NCI-H2227 (cell line): ENCODE results near the gene WASF2.
A peak's percentile ranks its signal among the peaks of the same experiment; 100 is the strongest.

Experiments used
- DNase-seq: peaks from one replicate; lab custom pipeline; 2025; ENCODE audit not compliant: unreplicated experiment; lab: John Stamatoyannopoulos, UW

Gene WASF2

DNA sequence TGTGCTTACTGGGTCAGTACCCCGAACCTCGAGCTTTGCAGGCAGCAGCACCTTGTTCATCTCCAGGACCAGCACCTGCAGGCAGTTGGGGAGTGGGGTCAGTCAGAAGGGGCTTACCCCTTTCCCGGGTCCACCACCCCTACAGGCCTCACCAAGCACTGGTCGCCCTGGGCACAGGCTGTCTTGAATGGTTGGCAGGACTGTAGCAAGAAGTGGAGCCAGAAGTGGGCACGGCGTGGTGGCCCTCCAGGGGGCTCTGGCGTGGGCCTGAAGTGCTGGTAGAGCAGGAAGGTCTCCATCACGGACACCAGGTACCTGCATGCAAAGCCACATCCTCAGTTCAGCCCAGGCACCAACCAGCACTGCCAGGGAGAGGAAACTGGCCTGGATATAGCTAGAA, 128.4 kb downstream of the WASF2 start:
- no peak for DNase-seq

DNA sequence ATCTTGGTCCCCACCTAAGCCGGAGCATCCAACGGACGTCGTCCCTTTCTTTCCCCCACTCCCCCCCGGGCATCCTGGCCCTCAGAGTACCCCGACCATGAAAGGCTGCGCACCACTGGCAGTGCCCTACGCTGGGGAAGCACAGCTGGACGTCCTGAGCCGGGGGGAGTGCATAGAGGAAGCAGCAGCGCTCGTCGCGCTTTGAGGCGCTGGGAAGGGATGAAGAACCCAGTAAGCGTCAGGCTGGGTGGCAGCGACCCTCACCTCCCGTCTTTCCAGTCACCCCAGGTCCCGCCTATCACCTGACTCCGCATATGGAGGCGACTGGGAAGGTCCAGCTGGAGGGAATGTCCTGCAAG, 128.9 kb downstream of the WASF2 start:
- no peak for DNase-seq

DNA sequence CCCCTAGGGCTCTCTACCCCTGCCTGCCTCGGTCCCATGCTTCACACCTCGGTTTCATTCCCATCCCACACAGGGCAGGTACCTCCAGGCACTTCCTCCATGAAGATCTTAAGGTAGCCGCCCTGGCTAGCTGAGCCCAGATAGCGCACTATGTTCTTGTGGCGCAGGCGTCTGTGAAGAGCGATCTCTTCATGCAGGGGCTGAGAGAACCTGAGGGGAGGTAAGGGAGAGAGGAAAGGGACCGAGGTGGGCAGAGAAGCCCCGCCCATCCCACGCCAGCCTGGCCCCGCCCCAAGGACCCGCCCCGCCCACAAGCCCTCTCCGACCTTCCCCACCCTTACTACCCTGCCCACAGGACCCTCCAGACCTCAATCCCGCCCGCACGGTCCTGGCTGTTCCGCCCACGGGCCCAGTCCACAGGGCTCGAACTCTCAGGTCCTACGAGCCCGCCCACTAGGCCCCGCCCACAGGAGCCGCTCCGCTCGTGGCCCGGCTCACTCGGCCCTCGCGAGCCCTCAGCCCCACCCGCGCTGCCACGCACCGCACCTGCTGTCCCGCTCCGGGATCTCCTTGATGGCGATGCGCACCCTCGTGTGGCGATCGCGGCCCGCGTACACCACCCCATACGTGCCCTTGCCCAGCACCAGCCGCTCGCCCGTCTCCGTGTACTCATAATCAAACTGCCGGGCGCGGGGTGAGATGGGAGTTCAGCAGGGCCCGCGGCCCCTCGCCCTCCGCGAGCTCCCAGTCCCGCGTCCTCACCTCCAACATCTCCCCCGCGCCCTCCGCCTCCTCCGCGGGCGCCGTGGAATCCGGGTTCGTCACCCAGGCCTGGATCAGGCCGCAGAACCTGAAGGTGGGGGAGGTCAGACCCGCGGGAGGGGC, 129.6 kb downstream of the WASF2 start:
- no peak for DNase-seq

DNA sequence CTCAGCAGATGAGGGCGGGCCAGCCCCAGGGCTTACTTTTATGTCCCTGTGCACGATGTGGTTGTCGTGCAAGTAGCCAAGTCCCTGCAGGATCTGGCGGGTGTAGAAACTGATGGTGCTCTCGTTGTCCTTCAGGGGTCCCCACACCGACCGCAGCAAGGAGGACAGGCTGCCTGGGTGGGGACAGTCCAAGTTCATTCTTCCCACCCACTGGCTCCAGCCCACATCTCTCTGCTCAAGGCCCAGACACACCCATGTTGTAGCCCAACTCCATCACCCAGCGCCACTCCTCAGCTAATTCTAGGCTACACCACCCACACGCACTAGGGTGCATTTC, 130.2 kb downstream of the WASF2 start:
- DNase-seq: no peak

DNA sequence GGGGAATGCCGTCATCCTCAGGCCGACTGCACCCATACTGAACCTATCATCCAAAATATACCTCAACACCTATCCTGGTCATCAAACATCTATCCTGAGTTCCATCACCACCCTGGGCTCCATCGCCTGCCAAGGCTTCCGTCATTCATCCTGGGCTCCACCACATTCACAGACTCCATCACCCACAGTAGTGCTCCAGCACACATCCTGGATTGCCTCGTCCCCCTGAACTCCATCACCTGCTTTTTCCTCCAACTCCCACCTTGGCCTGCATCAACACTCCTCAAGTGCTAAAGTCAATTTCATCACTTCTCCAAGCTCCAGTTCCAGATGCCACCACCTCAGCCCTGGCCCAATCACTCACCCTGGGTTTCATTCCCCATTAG, 131.0 kb downstream of the WASF2 start:
- no peak for DNase-seq

DNA sequence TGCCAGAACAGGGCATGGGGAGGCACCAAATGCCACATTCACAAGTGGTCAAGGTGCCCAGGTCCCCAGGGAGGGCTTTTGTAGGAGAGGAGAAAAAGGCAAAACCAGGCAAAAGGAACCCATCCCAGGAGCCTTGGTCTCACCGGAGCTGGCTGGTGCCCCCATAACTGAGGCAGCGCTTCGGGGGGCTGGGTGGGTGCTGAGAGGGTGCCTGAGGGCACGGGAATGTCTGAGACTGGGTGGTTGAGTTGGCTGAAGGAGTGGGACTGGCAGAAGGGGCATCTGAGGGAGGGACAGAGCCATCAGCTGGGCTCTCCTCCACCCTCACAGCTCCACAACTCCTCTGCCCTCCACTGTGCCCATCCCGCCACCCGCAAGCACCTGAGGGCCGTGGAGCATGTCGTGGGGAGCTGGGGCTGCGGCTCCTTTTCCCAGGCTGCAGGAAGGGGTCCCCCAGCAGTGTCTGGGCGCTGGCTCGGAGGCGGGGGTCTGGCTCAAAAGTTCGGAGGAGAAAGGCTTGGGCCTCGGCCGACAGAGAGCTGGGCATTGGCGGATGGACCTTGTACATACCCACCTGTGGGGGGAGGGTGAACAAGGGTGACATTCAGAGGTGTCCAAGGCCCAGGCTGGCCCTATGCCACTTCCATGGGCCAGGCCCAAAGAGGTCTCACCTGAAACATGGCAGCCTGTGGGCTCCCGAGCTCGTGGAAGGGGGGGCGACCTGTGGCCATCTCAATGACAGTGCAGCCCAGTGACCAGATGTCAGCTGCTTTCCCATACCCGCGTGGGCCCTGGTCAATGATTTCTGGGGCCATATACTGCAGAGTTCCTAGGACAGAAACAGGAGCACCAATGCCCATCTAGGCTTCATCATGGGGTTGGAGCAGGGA, 131.7 kb downstream of the WASF2 start:
- DNase-seq: no peak

DNA sequence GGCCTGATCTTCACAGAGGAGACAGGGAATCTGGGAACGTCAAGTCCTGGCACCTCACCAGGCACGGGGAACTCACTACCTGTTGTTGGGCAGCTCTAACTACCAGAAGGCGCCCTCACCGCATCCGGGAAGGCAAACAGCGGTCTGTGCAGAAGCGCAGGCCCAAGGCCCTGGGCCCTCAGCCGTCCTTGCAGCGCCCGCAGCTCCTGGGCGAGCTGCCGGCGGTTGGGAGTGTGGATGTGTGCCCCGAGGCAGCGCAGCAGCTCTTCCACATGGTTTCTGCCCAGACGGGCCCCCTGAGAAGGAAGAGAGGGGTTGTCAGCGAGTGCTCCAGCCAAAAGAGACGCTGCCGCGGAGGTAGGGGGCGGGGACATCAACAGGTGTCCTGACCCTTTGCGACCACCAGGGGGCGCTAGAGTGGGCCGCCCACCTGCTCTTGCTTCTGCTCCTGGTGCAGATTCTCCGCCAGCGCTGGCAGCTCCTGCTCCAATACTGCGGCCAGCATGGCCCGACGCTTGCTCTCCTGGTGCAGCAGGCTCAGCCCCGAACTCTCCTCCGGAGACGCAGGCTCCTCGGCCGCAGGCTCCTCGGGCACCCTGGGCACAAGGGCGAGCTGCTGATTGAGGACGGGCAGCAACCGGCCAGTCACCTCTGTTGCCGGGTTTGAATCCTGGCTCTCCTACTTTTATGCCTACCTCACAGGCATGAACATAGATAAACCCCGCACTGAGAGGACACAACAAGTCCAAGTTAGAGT, 132.5 kb downstream of the WASF2 start:
- DNase-seq: peak; percentile 25

DNA sequence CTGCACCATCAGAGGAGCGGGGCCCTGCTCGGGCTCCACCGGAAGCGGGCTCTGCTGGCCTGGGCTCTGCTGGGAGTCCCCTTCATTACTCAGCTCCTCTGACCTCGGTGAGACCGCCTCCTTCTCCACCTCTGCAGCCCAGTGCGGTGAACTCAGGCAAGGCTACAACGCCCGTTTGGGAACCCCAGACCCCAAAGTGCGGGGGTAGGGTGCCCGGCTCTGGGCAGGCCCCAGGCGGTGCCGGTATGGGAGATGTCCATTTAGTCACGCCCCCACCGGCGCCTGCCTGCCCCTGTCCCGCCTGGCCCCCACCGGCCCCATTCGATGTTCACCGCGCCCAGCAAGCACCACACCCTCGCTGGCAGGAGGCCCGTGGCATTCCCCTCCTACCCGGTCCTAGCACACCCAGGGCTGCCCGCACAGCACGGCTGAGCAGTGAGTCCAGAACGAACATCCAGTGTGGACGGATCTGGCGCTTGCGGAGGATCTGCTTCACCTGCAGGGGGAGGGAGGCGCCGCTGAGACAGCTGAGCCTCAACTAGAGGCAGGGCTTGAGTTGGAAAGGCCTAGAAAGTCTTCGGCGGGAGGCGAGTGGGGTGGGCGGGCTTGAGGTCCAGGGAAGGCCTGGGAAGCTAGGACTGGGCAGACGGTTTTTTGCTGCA, 133.2 kb downstream of the WASF2 start:
- DNase-seq: no peak

DNA sequence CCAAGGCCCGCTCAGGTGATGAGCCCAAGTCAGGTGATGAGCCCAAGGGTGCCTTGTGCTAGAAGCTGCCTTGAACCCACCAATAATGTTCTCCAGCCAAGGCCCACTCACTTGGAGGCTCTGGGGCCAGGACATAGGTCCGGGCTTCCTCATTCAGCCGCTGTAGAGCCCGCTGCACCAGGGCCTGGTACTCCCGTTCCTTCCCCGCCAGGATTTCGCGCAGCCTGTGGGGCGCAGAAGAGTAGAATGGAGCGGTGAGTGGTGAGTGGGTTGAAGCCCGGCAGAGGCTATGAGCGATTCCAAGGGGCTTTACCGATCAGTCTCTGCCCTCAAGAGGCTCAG, 133.7 kb downstream of the WASF2 start:
- no peak for DNase-seq

DNA sequence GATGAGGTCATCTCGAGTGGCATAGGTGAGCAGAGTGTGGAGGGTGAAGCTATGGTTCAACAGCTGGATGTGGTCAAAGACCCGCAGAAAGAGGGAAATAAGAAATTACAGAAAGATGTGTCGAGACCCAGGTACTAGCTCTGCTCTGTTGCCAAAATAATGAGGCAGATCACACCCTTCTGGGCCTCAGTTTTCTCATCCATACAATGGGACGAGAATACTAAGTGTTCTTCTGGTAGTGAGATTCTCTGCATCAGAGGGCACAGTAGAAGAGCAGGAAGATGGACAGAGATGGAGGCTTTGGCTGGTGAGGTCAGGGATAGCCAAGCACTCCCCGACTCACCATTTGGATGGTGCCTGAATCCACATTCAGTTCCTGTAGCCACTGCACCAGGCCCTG, 134.3 kb downstream of the WASF2 start:
- DNase-seq: no peak
